IPS-20b (cell line): ENCODE results near the gene CERT1.

Experiments used
- H3K27ac ChIP-seq: one replicate; pipeline ENCODE4 v1.5.1; 2013; ENCODE audit warnings: low read length
- H3K27me3 ChIP-seq: 2 replicates; pipeline ENCODE4 v1.6.1; 2013; ENCODE audit warnings: mild to moderate bottlenecking, low read length, inconsistent platforms; ENCODE audit not compliant: insufficient read depth
- H3K36me3 ChIP-seq: 2 replicates; pipeline ENCODE4 v1.6.1; 2013; ENCODE audit warnings: low read depth, mild to moderate bottlenecking, inconsistent platforms, low read length, moderate library complexity; ENCODE audit not compliant: insufficient read depth
- H3K4me1 ChIP-seq: 2 replicates; pipeline ENCODE4 v1.6.1; 2013; ENCODE audit warnings: mild to moderate bottlenecking, control low read depth, inconsistent platforms, low read length, moderate library complexity; ENCODE audit not compliant: insufficient read depth
- H3K4me3 ChIP-seq: 2 replicates; pipeline ENCODE4 v1.5.1; 2013; ENCODE audit warnings: mild to moderate bottlenecking, low read length, inconsistent platforms
- H3K9ac ChIP-seq: 2 replicates; pipeline ENCODE4 v1.6.1; 2013; ENCODE audit warnings: low read depth, mild to moderate bottlenecking, inconsistent platforms, low read length, moderate library complexity
- H3K9me3 ChIP-seq: 2 replicates; pipeline ENCODE4 v1.6.1; 2013; ENCODE audit warnings: mild to moderate bottlenecking, low read depth, low read length, inconsistent platforms; ENCODE audit not compliant: insufficient read depth

CERT1 gene

GRCh38 chr5:75363726-75364495 is 147.5 kb downstream of the CERT1 start:
- Histone ChIP-seq H3K27me3 (no peaks in the 10 kb centered on the region), H3K9ac (no peak overlapping the region), H3K36me3 (peaks cover 42% of the 10 kb centered on the region), H3K27ac (no peak overlapping the region), H3K4me1 (no peaks in the 10 kb centered on the region; the same call in 1 of the 2 replicates), H3K9me3 (no peaks in the 10 kb centered on the region), H3K4me3 (no peak overlapping the region)

GRCh38 chr5:75363111-75363510 is 148.3 kb downstream of the CERT1 start:
- Histone ChIP-seq H3K27ac (no peak overlapping the region), H3K4me1 (no peaks in the 10 kb centered on the region; the same call in 1 of the 2 replicates), H3K36me3 (peaks cover 50% of the 10 kb centered on the region), H3K9ac (no peak overlapping the region), H3K4me3 (no peak overlapping the region), H3K9me3 (no peaks in the 10 kb centered on the region), H3K27me3 (no peaks in the 10 kb centered on the region)

GRCh38 chr5:75362474-75362975 is 148.9 kb downstream of the CERT1 start:
- Histone ChIP-seq H3K9me3 (no peaks in the 10 kb centered on the region), H3K4me1 (no peaks in the 10 kb centered on the region; the same call in 1 of the 2 replicates), H3K36me3 (peaks cover 56% of the 10 kb centered on the region), H3K27ac (no peak overlapping the region), H3K4me3 (no peak overlapping the region), H3K27me3 (no peaks in the 10 kb centered on the region), H3K9ac (no peak overlapping the region)

- peaks cover 68% of the 10 kb centered on the region for H3K36me3 ChIP-seq
- H3K4me3 ChIP-seq, result no peak overlapping the region
Observed at GRCh38 chr5:75361310-75361709, 150.1 kb downstream of the CERT1 start.

GRCh38 chr5:75358117-75358516 is 153.3 kb downstream of the CERT1 start:
- Histone ChIP-seq H3K36me3 (peaks cover 100% of the 10 kb centered on the region), H3K4me1 (no peaks in the 10 kb centered on the region), H3K27me3 (no peaks in the 10 kb centered on the region), H3K4me3 (no peak overlapping the region), H3K9ac (no peak overlapping the region), H3K9me3 (no peaks in the 10 kb centered on the region), H3K27ac (no peak overlapping the region)

More at GRCh38 chr5:75361310-75361709, 150.1 kb downstream of the CERT1 start:
- H3K27me3 ChIP-seq, result no peaks in the 10 kb centered on the region
- H3K27ac ChIP-seq, result no peak overlapping the region
- H3K9me3 ChIP-seq, result no peaks in the 10 kb centered on the region
- H3K9ac ChIP-seq, result no peak overlapping the region
- H3K4me1 ChIP-seq, result no peaks in the 10 kb centered on the region; the same call in 1 of the 2 replicates

GRCh38 chr5:75356719-75357118 is 154.7 kb downstream of the CERT1 start:
- Histone ChIP-seq H3K9me3 (no peaks in the 10 kb centered on the region), H3K4me1 (no peaks in the 10 kb centered on the region), H3K27ac (no peak overlapping the region), H3K36me3 (peaks cover 100% of the 10 kb centered on the region), H3K4me3 (no peak overlapping the region), H3K27me3 (no peaks in the 10 kb centered on the region), H3K9ac (no peak overlapping the region)

- H3K9ac ChIP-seq, result no peak overlapping the region
- H3K4me1 ChIP-seq, result no peaks in the 10 kb centered on the region
- no peak overlapping the region for H3K27ac ChIP-seq
- no peak overlapping the region for H3K4me3 ChIP-seq
- H3K27me3 ChIP-seq, result no peaks in the 10 kb centered on the region
- peaks cover 100% of the 10 kb centered on the region for H3K36me3 ChIP-seq
- H3K9me3 ChIP-seq, result no peaks in the 10 kb centered on the region
Observed at GRCh38 chr5:75355236-75355635, 156.2 kb downstream of the CERT1 start.

- H3K9ac ChIP-seq, result no peak overlapping the region
- no peak overlapping the region for H3K4me3 ChIP-seq
- H3K27ac ChIP-seq, result no peak overlapping the region
- H3K27me3 ChIP-seq, result no peaks in the 10 kb centered on the region
- H3K9me3 ChIP-seq, result no peaks in the 10 kb centered on the region
- peaks cover 99% of the 10 kb centered on the region for H3K36me3 ChIP-seq
- no peaks in the 10 kb centered on the region for H3K4me1 ChIP-seq
Observed at GRCh38 chr5:75351139-75351926, 160.1 kb downstream of the CERT1 start.

- Histone ChIP-seq H3K9me3 (no peaks in the 10 kb centered on the region), H3K4me1 (no peaks in the 10 kb centered on the region), H3K4me3 (no peak overlapping the region), H3K36me3 (peaks cover 99% of the 10 kb centered on the region), H3K9ac (no peak overlapping the region), H3K27ac (no peak overlapping the region), H3K27me3 (no peaks in the 10 kb centered on the region)
Observed at GRCh38 chr5:75349663-75350062, 161.8 kb downstream of the CERT1 start.

- H3K4me1 ChIP-seq, result no peaks in the 10 kb centered on the region
- no peak overlapping the region for H3K4me3 ChIP-seq
- H3K27ac ChIP-seq, result no peak overlapping the region
- H3K9ac ChIP-seq, result no peak overlapping the region
- H3K36me3 ChIP-seq, result peaks cover 99% of the 10 kb centered on the region
- H3K9me3 ChIP-seq, result no peaks in the 10 kb centered on the region
- no peaks in the 10 kb centered on the region for H3K27me3 ChIP-seq
Observed at GRCh38 chr5:75348241-75348640, 163.2 kb downstream of the CERT1 start.

GRCh38 chr5:75342836-75343235 is 168.6 kb downstream of the CERT1 start:
- H3K27me3 ChIP-seq, result no peaks in the 10 kb centered on the region
- H3K4me1 ChIP-seq, result peaks cover 15% of the 10 kb centered on the region
- no peak overlapping the region for H3K27ac ChIP-seq
- no peaks in the 10 kb centered on the region for H3K9me3 ChIP-seq
- peaks cover 78% of the 10 kb centered on the region for H3K36me3 ChIP-seq
- H3K9ac ChIP-seq, result no peak overlapping the region
- no peak overlapping the region for H3K4me3 ChIP-seq
